T-helper 2 cell treated with Interferon-gamma antibody and Interleukin-4, amounts not matched to agents 100 ng/mL and 5 ng/mL, for 36 hours (primary cell): ENCODE results near the gene REG3G. TPM values are rescaled to one million over a fixed set of nuclear protein-coding genes. Genes with fewer than 3 reads are reported as not detected.

Experiments used
- intact Hi-C: fragments of 100-400 bp; cut with micrococcal nuclease; formaldehyde crosslinking; loops from one replicate; pipeline ENCODE4 v1.15.1; 2023
- total RNA-seq: library from RNA; stranded (reverse); gene quantifications from 2 replicates; pipeline ENCODE4 v1.2.3, GENCODE V29; 2022

REG3G gene
- not detected in 2 replicates for total RNA-seq

DNA sequence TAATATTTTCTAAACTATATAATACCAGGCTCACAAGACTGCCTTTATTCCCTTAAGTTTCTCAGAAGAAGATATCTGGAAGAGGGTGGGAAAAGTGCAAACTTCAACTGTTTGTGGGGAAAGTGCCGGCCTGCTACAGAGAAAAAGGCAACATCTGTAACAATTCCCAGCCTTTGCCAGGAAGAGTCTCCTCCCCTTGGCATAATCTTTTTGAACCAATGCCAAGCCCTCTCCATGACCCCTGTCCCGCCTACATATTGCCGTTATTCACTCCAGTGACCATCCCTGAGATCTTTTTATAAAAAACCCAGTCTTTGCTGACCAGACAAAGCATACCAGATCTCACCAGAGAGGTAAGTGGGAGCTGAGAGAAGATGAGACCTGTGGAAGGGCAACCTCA lies at the start of gene REG3G:
REG3G (plus strand) TSS at position 282 of the 400 bp plus-strand sequence. CDS start 392 bp downstream, outside the sequence.
- intact Hi-C loops: no loop called here

DNA sequence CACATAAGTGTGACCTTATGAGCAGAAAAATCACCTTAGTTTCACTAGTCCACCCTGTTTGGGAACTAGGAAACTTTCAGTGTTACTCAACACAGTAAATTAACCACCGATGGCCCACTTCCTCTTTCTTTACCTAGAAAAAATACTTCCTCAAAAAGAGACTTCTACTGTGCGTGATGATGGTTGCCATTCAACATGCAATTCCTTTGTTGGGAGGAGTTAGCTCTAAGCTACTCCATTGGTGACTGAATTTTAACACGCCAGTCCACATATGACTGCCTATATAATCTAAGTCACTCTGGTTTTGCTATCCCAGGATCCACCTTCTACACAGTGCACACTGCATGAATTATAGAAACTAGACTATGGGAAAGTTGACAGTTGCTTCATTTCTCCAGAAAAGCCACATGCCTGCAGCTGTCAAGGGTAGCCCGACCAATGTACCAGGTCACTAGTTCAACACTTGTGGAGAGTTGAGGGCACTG lies 47.8 kb upstream of the REG3G start:
- intact Hi-C loops: no loop called here

DNA sequence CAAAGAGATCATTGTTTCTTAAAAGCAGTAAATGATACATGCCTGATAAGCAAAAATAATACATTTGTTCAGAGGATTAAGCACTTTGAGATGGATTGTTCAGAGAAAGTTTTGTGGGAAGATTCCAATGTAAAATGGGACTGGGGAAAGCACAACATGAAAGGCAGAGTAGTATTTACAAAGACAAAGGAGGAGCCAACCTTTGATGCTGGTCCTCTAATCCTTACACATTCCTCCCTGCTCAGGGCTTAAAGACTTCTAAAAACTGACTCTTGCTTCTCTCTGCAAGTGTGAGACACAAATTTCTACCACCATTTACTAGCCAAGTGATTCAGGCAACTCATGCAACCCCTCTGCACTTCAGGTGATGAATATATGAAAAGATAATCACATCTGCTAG lies 47.2 kb upstream of the REG3G start:
- intact Hi-C loops: no loop called here

DNA sequence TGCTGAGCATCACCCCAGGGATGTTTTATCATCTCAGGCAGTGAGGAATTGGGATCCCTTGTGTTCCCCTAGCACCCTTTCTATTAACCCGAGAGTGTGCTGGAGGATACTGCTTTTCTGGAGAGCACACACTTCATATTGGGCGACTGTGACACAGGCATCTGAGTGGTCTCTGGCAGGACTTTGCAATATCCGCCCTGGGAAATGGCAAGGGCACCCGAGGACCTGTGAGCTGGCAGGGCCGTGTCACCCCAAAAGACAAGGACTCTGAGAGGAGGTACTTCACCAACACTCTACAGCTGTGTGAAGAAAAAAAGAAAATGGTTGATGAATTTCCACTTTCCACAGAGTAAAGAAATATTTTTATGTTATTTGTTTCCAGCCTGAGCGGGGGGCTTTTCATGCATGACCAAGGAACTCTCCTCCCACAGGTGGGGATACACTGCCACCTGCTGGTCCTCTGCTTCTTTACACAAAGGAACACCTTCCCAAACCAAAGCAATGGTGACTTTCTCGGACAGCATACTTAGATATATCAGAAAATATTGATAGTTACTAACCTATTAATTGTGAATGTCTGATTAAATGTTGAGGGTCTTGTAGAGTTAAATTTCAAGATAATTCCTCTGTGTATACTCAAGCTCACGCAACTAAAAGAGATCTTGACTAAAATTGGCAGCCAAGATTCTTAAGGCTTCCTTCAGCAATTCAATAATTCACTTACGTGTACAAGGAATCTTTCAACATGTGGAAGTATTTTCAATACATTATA lies 45.9 kb upstream of the REG3G start:
- intact Hi-C loops: no loop called here

DNA sequence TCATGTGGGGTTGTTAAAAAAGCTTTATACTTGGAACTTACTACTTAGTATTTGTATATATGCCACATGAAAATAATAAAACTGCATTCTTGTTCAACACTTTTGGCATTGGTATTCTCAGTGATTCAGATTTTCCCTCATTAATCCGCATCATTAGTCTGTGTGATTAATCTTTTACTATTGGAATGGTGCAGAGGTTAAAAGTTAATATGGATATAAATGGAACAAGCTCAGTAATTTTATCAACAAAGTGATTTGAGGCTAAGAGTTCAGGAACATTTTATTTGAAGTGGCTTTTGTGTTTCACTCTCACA lies 45.4 kb upstream of the REG3G start:
- intact Hi-C loops: no loop called here

DNA sequence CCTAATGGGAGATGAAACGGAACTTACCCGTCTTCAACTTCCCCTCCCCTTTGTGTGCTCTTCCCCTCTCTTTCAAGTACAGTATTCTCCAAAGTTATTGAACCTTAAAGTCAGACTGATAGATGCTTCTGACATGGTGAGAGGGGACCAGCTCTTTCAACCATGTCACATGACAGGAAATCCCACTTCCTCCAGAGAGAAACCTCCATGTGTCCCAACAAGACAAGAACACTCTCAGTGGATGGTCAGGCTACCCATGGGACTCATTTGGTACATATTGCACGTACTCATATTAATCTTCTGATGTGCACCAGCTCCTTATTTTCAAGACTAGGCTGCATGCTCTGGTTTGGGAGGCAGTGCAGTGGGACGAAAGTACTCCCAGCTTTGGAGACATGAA lies 44.6 kb upstream of the REG3G start:
- intact Hi-C loops: no loop called here

DNA sequence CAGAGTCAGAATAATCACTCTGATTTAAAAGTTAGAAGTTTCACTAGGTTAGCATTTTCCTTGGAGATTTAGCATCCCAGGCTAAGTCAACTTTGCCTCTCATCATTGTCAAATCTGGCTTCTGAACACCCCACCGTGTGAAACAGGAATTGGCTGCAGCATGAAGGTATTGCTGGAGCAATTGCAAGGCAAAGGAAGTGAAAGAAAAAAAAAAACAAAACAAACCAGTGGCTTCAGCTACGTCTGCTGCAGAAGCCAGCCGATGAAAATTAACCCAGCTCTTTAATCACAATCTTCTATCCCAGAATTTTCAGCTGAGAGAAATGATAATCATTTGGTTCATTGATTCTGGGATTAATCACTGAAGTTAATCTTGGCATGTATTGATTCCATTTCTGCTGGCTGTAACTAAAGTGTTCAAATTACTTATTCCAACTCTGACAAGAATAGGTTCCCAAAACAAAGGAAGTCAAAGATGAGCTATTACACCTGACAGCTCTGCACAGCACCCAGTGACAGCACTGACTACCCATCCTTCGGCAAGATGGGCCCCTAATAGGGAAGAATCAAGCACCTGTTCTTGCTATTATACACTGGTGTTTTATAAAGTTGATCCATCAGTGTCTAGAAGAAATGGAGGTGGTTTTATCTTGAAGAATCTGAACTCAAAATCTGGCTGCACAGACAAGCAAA lies 42.7 kb upstream of the REG3G start:
- intact Hi-C loops: no loop called here

DNA sequence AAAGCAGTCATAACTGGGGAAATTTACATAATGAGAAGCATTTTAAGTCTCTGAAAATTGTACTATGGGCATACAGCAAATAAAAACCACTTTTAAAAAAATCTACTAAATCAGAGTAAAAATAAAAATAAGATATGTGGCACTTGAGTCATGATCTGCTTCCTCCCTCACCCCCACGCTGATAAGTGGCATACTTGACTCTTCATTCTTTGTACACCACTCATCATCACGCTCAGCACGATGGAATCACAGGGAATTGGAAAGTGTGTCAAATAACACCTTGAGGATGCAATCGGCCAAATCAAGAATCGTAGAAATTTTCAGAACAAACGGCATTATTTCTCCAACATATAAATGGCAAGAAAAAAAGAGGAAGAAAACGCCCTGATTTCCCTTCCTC lies 41.1 kb upstream of the REG3G start:
- intact Hi-C loops: no loop called here

DNA sequence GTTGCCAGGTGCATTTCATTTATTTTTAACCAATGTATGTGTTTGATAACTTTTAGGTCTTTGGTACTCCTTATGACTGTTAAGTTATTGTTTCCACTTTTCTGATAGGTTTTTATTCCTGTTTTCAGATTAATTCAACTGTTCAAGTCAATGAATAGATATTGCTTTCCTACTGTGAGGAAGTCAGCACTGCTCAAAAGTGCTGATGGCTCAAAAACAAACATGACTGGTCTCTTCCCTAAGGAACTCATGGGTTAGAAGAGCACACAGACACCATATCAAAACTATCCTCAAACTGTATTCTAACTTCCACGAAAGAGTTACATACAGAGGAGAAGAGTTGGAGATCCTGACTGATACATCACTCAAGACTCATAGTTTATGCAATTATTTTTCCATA lies 39.9 kb upstream of the REG3G start:
- intact Hi-C loops: no loop called here

DNA sequence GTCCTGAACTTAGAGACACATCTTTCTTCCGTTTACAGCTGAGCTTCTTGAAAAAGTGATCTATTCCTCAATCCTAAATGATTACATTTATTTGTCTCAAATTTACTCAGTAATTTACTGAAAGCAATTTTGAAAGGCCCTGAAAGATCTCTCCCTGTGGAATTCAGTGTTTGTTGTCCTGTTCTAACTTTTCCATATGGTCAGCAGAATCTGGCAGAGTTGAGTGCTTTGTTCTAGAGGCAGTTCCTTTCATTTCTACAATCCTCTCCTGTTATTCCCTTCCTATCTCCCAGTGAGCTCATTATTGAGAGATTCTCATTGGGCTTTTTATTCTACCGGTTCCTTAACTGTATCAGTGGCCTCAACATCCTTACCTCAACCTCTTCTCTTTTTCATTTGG lies 36.5 kb upstream of the REG3G start:
- intact Hi-C loops: no loop called here

DNA sequence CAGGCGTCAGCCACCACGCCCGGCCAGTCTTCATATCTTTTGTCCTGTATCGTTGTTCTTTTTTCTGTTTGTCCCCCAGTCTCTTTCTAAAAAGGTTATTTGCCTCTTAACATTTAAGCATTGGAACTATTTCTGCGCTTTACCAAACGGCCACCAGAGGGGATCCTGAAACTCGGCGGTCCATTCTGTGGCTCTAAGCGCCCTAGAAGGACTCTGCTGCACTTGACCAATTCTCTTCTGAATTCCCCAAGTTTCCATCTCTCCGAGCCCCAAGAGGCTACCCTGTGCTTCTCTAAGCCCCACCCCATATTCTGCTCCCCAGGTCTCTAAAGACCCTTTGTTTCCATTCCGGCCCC lies 33.1 kb upstream of the REG3G start:
- intact Hi-C loops: no loop called here

DNA sequence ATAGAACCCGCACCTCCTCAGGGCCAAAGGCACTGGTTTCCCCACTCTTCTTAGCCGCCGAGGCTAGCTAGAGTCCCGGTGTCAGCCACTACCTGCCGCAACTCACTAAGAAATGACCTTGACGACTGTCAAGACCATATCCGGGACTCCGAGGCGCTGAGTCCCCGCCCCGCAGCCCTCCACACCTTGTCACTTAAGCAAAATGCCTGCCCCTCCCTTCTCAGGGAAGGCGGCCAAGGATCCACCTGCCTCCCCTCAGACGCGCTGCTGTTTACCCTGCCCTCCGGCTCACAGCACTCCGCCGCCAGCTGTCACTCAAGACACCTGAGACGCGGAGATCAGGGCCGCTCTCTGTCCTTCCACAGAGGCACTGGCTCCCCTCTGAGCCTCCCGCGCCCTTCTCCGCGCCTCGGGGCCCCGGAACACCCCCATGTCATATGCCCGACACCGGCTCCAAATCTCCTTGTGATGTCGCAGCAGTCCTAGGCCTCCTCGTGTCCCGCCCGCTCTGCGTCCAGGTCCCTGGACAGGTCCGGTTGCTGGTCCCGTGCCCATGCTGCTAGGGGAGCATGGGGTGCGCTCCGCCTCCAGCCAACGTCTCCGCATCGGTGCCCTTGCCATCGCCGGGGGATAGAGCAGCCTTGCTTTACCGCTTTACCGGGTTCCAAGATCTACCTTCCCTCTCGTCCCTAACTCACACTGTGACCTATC lies 32.5 kb upstream of the REG3G start:
- intact Hi-C loops: no loop called here

DNA sequence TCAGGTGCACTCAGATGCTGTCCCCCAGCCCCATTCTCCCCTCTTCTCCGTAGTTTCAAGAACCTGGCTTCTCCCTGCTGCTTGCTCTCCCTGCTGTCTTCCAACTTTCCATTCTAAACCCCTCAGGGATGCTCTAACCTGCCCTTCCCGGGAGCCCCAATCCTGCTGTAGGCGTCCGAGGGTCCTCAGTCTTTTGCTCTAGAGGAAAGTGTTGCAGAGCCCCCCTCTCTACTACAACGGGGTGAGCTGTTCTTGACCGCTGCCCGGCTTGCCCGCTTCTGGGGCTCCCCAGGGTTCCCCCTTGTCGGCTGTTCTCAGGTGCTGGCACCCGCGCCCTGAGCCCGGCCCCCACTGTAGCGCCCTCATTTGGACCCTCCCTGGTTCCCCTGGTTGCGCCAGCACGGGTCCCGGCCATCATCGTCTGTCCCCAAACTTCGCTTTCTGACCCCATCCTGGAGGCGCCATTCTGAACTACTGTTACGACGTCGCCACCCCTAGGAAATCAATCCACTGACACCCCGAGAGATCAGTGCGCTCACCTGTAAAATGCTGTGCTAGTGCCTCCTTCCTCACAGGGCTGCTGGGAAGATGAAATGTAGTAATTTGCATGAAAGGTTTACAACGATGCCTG lies 31.9 kb upstream of the REG3G start:
- intact Hi-C loops: no loop called here

DNA sequence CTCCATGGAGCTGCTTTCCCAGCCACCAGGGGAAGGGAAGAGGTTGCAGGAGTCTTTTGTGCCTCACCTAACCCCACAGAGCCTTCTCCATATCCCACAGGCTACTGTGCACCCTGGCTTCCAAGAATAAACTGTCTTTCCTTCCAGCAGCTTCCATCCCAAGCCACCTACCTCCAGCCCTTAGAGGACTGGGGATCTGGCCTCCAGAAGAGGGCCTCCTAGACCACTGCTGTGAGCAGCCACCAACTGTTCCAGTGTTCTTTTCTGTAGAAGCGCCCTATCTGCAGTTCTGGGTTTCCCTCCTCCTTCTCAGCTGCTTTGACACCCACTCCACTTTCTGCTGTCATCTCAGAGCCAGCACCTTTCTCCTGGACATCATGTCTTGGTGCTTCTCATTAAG lies 30.7 kb upstream of the REG3G start:
- intact Hi-C loops: no loop called here

DNA sequence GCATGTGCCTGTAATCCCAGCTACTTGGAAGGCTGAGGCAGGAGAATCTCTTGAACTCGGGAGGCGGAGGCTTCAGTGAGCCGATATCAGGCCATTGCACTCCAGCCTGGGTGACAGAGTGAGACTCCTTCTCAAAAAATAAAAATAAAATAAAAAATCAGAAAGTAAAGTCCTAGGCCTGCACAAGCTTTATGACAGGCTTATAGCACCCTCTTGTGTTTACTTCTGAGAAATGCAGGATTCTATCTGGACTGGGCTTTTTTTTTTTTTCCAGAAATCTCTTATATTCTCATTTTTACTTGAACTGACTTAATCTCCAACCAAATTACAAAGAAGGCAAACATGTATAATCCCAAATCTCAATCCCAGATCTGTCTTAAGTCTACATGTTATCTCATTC lies 26.1 kb upstream of the REG3G start:
- intact Hi-C loops: no loop called here

DNA sequence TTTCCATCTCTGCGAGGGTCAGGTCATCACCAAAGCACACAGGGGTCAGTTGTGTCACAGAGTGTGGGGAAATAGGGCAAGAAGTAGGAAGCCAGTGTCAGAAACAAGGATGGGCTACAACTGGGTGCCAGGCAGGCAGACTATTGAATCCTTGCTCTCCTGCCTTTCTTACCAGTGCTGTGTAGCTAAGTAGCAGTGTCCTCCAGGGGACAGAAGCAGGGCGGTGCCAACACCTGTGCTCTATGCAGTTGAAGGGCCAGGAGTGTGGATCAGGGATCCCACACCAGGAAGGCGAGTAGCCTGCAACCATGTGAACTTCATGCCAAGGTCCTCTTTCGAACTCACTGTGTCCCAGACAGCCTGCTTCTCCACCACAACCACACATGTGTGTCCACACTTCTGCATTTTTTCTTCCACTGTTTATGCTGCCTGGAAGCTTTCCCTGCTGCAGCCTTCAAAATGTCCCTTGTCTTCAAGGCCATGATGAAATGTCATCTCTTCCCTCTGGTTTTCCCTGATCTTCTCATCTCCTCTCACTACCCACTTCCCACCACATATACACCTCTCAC lies 25.4 kb upstream of the REG3G start:
- intact Hi-C loops: no loop called here

DNA sequence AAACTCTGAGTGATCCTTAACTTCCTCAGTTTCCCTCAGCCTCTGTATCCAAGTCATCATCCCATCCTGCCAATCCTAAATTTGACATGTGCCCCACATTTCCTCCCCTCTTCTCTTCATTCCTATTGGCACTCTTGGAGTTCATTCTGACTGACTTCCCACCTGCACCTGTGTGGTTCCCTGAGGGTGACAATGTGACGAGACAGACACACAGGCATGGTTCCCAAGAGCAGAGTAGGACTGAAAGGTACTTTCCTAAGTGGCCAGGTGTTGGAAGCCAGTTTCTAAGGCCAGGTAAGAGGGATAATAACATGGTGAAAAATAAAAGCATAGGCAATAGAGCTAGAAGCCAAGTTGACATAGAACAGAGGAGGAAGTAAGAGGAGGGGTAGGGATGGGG lies 24.2 kb upstream of the REG3G start:
- intact Hi-C loops: no loop called here

DNA sequence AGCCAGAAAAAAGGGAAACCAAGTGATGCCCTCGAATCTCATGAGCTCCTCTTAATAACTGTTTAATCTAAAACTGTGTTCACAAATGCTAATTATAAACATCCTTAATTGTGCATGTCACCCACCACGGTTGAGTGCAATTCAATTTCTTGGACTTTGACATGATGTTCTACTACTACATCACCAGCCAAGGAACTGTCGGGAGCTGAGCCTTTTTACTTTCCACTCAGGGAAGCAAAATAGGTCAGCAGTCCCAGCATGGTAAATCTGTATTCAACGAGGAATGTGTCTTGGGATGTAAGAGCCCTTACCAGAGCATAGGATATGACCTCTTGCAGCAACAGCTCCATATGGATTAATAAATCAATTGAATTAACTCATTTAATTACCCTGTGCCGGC lies 20.8 kb upstream of the REG3G start:
- intact Hi-C loops: no loop called here

DNA sequence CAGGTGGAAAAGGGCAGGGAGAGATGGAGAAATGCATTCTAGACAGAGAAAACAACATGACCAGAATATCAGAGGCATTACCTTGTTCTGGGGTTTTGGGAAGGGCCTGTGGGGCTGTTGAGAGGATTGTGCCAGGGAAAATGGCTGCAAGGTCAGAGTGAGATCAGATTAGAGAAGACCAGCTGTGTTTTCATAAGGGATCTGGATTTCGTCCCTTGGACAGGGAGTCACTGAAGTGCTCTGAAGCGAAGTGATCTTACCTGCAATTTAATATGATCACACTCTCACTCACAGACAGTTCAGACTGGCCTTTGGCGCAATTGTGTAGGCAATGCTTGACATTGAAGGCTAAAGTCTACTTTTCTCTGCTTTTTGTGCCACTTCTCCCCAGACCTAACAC lies 20.3 kb upstream of the REG3G start:
- intact Hi-C loops: no loop called here

DNA sequence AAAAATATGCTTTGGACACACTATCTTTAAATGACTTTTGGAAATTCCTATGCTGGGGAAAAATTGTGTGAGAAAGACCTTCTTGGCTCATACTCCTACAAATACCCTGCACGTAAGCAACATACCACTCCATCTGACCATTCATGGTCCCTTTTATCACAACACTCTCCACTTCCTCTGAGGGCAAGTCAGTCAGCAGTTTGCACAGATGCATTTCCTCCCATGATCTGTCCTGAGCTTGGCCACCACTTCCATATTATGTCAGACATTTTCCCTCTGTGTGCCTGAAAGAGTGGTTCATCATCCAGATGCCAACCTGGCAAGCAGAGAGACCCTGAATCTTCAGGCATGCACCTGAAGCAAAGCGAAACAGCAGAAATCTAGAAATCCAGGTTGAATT lies 16.1 kb upstream of the REG3G start:
- intact Hi-C loops: no loop called here

DNA sequence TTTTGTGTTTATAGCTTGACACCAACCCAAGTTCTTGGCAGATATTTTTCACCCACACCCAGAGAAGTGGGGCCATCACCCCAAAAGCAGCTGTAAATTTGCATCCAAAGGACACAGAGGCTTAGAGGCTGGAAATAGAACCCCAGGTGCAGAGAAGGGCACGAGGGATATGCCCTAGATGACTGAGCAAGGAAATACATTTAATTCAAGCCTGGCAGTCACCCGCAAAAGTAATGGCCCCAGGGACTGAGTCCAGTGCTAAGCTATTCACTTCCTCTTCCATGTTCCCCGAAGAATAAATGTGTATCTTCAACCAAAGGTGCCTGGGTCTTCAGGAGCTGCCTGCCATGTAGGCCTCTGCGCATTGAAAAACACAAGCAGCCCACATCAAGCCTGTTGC lies 14.0 kb upstream of the REG3G start:
- intact Hi-C loops: no loop called here

DNA sequence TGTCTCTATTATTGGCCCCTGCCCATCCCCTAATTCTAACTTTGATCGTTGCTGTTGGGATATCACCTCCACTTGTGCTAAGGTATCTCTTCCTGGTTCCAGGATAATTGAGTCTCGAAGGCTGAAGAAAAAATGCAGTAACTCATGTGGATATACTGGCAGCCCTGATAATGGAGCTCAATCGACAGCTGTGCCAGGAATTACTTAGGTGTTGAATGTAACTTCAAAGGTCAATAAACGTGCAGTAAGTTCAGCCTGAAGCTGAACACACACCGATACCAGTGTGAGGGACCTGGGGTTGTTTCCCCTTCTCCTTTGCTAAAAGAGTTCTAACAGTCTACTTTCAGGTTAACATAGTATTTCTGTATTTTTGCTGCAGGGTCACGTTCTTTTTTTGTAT lies 11.9 kb upstream of the REG3G start:
- intact Hi-C loops: no loop called here
